Aorta (tissue), 5 donors: ENCODE data around the gene PGD. TPM values are rescaled to one million over a fixed set of nuclear protein-coding genes. Genes with fewer than 3 reads are reported as not detected.
A peak's percentile ranks its signal among the peaks of the same experiment; 100 is the strongest.

Experiments
- ATAC-seq: fragments of 200-7000 bp; cut with Tn5 transposase; one replicate; pipeline ENCODE4 v1.9.1; 2022; ENCODE audit warnings: moderate library complexity; ENCODE audit not compliant: low FRiP score
- DNase-seq, 2 donors: peaks; one replicate each; pipeline ENCODE4 v3.0.0-alpha.2; 2020
- H3K27ac ChIP-seq, 2 donors: one replicate each; pipeline ENCODE4 v1.5.1; 2013; ENCODE audit warnings: low read length in 2 of 2, mild to moderate bottlenecking in 2 of 2, moderate library complexity in 2 of 2, control low read depth in 1 of 2, inconsistent platforms in 1 of 2, low read depth in 1 of 2
- H3K27me3 ChIP-seq, 2 donors: one replicate each; pipeline ENCODE4 v1.6.1; 2013; ENCODE audit warnings: control low read depth in 1 of 2, low read length in 1 of 2, mild to moderate bottlenecking in 1 of 2, moderate library complexity in 1 of 2; ENCODE audit not compliant: insufficient read depth in 2 of 2, control insufficient read depth in 1 of 2
- H3K36me3 ChIP-seq, 2 donors: one replicate each; pipeline ENCODE4 v1.6.1; 2013; ENCODE audit warnings: control low read depth in 1 of 2, low read length in 1 of 2, mild to moderate bottlenecking in 1 of 2; ENCODE audit not compliant: insufficient read depth in 2 of 2, control insufficient read depth in 1 of 2
- H3K4me1 ChIP-seq, 2 donors: one replicate each; pipeline ENCODE4 v1.6.1; 2013; ENCODE audit warnings: low read length in 2 of 2, control low read depth in 1 of 2, mild to moderate bottlenecking in 1 of 2, moderate library complexity in 1 of 2; ENCODE audit not compliant: insufficient read depth in 2 of 2, control insufficient read depth in 1 of 2
- H3K4me3 ChIP-seq, 2 donors: one replicate each; pipeline ENCODE4 v1.5.1; 2013; ENCODE audit warnings: low read length in 2 of 2, control low read depth in 1 of 2, mild to moderate bottlenecking in 1 of 2
- H3K9me3 ChIP-seq: one replicate; pipeline ENCODE4 v1.6.1; 2013; ENCODE audit warnings: mild to moderate bottlenecking, low read length; ENCODE audit not compliant: control insufficient read depth
- WGBS, 2 donors: extraction: QIAGEN DNeasy Blood & Tissue Kit; methylation state at CpG; one replicate each; pipeline ENCODE4 v1.1.7; 2013; 5-methylcytosine and 5-hydroxymethylcytosine counted together
- intact Hi-C, 2 donors: fragments of 100-400 bp; cut with DNase I; formaldehyde crosslinking; loops; one replicate each; pipeline versions ENCODE4 v1.14.2 to v1.15.0; 2022
- polyA plus RNA-seq, 2 donors: library from polyadenylated mRNA; stranded (reverse); fragments of 200-250 nt; gene quantifications; one replicate each; pipeline ENCODE4 v1.2.3, GENCODE V29; 2013
- total RNA-seq, 2 donors: library from RNA; stranded (reverse); fragmentation: NEBNext Ultra II Directional; extraction: Animal tissue kit (Norgen Biotek cat#: 25700); gene quantifications; one replicate each; pipeline ENCODE4 v1.2.1, GENCODE V29; 2021
- donor health status: healthy with polysubstance abuse.
- donor health status: Bipolar disorder and iron deficiency.
- donor health status: DM: no; HTN: no; CAD: no.
- donor health status: DM: no; HTN: no; CAD: no.
- donor health status: DM: yes; HTN: yes; CAD: no.

The PGD gene
- total and polyA plus RNA-seq, 4 donors = 28.7 to 80.8 (median 46.7) TPM

GRCh38 chr1:10433790-10434189 is 34.9 kb downstream of the PGD start:
- intact Hi-C loops = loop anchor here (5.0 kb wide), 2 partner anchors 39 to 59 kb away; partner anchors contain the start of genes DFFA (in 1 of the 2) and PEX14 (in 1 of the 2)

GRCh38 chr1:10434590-10434989 is 35.7 kb downstream of the PGD start:
- Histone ChIP-seq H3K4me1 (no peaks in the 10 kb centered on the region), H3K4me3 (no peak overlapping the region), H3K27me3 (no peaks in the 10 kb centered on the region), H3K27ac (no peak overlapping the region), H3K36me3 (no peaks in the 10 kb centered on the region), H3K9me3 (no peaks in the 10 kb centered on the region)
- WGBS, 2 donors = 86 to 90% methylated on average over 5 of the region's 5 CpGs
- ATAC-seq (no peak), DNase-seq (no peak)
- intact Hi-C loops = loop anchor here (5.0 kb wide), 2 partner anchors 38 to 58 kb away; partner anchors contain the start of genes DFFA (in 1 of the 2) and PEX14 (in 1 of the 2)

More at GRCh38 chr1:10433790-10434189, 34.9 kb downstream of the PGD start:
- H3K9me3 ChIP-seq = no peaks in the 10 kb centered on the region
- H3K27me3 ChIP-seq = no peaks in the 10 kb centered on the region
- 88 to 89% methylated on average over 11 of the region's 11 CpGs for WGBS, 2 donors
- no peak overlapping the region for H3K4me3 ChIP-seq
- no peak overlapping the region for H3K27ac ChIP-seq
- H3K36me3 ChIP-seq = no peaks in the 10 kb centered on the region
- ATAC-seq (no peak), DNase-seq (no peak)
- no peaks in the 10 kb centered on the region for H3K4me1 ChIP-seq

- DNase-seq (peak in 1 of 2 donors; percentile 13), ATAC-seq (no peak)
- Histone ChIP-seq H3K4me3 (no peak overlapping the region), H3K27me3 (no peaks in the 10 kb centered on the region), H3K36me3 (no peaks in the 10 kb centered on the region), H3K27ac (no peak overlapping the region), H3K9me3 (no peaks in the 10 kb centered on the region), H3K4me1 (no peaks in the 10 kb centered on the region)
- 91 to 93% methylated on average over 1 of the region's 1 CpG for WGBS, 2 donors
- intact Hi-C loops = no loop called here
These were observed 38.2 kb downstream of the PGD start for GRCh38 chr1:10437052-10437451.

GRCh38 chr1:10438677-10439163 is 39.9 kb downstream of the PGD start:
- Histone ChIP-seq H3K4me1 (no peaks in the 10 kb centered on the region), H3K27me3 (no peaks in the 10 kb centered on the region), H3K27ac (no peak overlapping the region), H3K9me3 (no peaks in the 10 kb centered on the region), H3K4me3 (no peak overlapping the region), H3K36me3 (no peaks in the 10 kb centered on the region)
- intact Hi-C loops = no loop called here
- 81 to 82% methylated on average over 7 of the region's 7 CpGs for WGBS, 2 donors
- no peak for ATAC-seq
- no peak for DNase-seq

- H3K4me3 ChIP-seq = no peak overlapping the region
- H3K27ac ChIP-seq = no peak overlapping the region
- H3K27me3 ChIP-seq = no peaks in the 10 kb centered on the region
- no peak for ATAC-seq
- no peak for DNase-seq
- intact Hi-C loops = no loop called here
- H3K4me1 ChIP-seq = no peaks in the 10 kb centered on the region
- H3K36me3 ChIP-seq = no peaks in the 10 kb centered on the region
- no peaks in the 10 kb centered on the region for H3K9me3 ChIP-seq
- WGBS, 2 donors = 88 to 93% methylated on average over 2 of the region's 2 CpGs
These were observed 41.4 kb downstream of the PGD start for GRCh38 chr1:10440305-10440704.

GRCh38 chr1:10440794-10441193 is 41.9 kb downstream of the PGD start:
- no peaks in the 10 kb centered on the region for H3K27me3 ChIP-seq
- no peaks in the 10 kb centered on the region for H3K4me1 ChIP-seq
- H3K36me3 ChIP-seq = no peaks in the 10 kb centered on the region
- H3K27ac ChIP-seq = no peak overlapping the region
- DNase-seq (no peak), ATAC-seq (no peak)
- H3K4me3 ChIP-seq = no peak overlapping the region
- no peaks in the 10 kb centered on the region for H3K9me3 ChIP-seq
- 92 to 97% methylated on average over 5 of the region's 5 CpGs for WGBS, 2 donors
- intact Hi-C loops = no loop called here

- WGBS, 2 donors = 93 to 96% methylated on average over 6 of the region's 6 CpGs
- Histone ChIP-seq H3K4me1 (no peaks in the 10 kb centered on the region), H3K27me3 (no peaks in the 10 kb centered on the region), H3K4me3 (no peak overlapping the region), H3K27ac (no peak overlapping the region), H3K9me3 (no peaks in the 10 kb centered on the region), H3K36me3 (no peaks in the 10 kb centered on the region)
- no peak for ATAC-seq
- no peak for DNase-seq
- intact Hi-C loops = no loop called here
These were observed 45.4 kb downstream of the PGD start for GRCh38 chr1:10444248-10444647.

GRCh38 chr1:10444795-10445397 is 46.0 kb downstream of the PGD start:
- Histone ChIP-seq H3K9me3 (no peaks in the 10 kb centered on the region), H3K36me3 (no peaks in the 10 kb centered on the region), H3K27ac (no peak overlapping the region), H3K27me3 (no peaks in the 10 kb centered on the region), H3K4me1 (no peaks in the 10 kb centered on the region), H3K4me3 (no peak overlapping the region)
- intact Hi-C loops = no loop called here
- no peak for ATAC-seq
- WGBS, 2 donors = 89 to 92% methylated on average over 7 of the region's 7 CpGs
- DNase-seq = no peak

- H3K27ac ChIP-seq = no peak overlapping the region
- H3K9me3 ChIP-seq = no peaks in the 10 kb centered on the region
- no peak overlapping the region for H3K4me3 ChIP-seq
- WGBS, 2 donors = 96 to 100% methylated on average over 7 of the region's 7 CpGs
- H3K4me1 ChIP-seq = no peaks in the 10 kb centered on the region
- H3K27me3 ChIP-seq = no peaks in the 10 kb centered on the region
- intact Hi-C loops = no loop called here
- ATAC-seq = no peak
- no peak for DNase-seq
- H3K36me3 ChIP-seq = no peaks in the 10 kb centered on the region
These were observed 48.0 kb downstream of the PGD start for GRCh38 chr1:10446790-10447422.
